Stimulated activated naive CD8-positive, alpha-beta T cell treated with anti-CD3 and anti-CD28 coated beads, Interleukin-15, amount 100 ng/mL, for 72 hours (primary cell): ENCODE measurements around the gene ULBP3.
"Not testable (repeated sequence)": the region's sequence is repeated elsewhere in the genome, so short reads cannot be mapped to it uniquely, and the experiment has no call there.

Experiments used
- ATAC-seq: fragments of 150-1000 bp; cut with Tn5 transposase; 2 replicates; pipeline ENCODE4 v1.10.0; 2021; ENCODE audit warnings: mild to moderate bottlenecking, moderate library complexity
- DNase-seq, 2 donors: peaks; one replicate each; pipeline ENCODE4 v3.0.0; 2021 to 2022
- H3K27ac Mint-ChIP-seq, 2 donors: one replicate each; pipeline ENCODE4 v1.8.0; 2022; ENCODE audit warnings: mild to moderate bottlenecking in 2 of 2, mixed read lengths in 2 of 2, moderate library complexity in 2 of 2
- H3K27me3 Mint-ChIP-seq: one replicate; pipeline ENCODE4 v1.8.0; 2022; ENCODE audit warnings: mixed read lengths
- H3K4me1 Mint-ChIP-seq: one replicate; pipeline ENCODE4 v1.8.0; 2022; ENCODE audit warnings: mild to moderate bottlenecking, mixed read lengths
- H3K4me3 Mint-ChIP-seq, 2 donors: one replicate each; pipeline ENCODE4 v1.8.0; 2022; ENCODE audit warnings: mild to moderate bottlenecking in 2 of 2, mixed read lengths in 2 of 2, moderate library complexity in 1 of 2
- H3K9me3 Mint-ChIP-seq, 2 donors: one replicate each; pipeline ENCODE4 v1.8.0; 2022; ENCODE audit warnings: mixed read lengths in 2 of 2

ULBP3 gene

GRCh38 chr6:150036081-150036480 lies 32.8 kb downstream of the ULBP3 start:
- ATAC-seq (no peak), DNase-seq (no peak)
- Mint-ChIP-seq H3K4me1 (peaks cover 20% of the 10 kb centered on the region), H3K27me3 (peaks cover 86% of the 10 kb centered on the region), H3K27ac (no peak overlapping the region), H3K9me3 (no peaks in the 10 kb centered on the region), H3K4me3 (no peak overlapping the region)

- H3K27me3 Mint-ChIP-seq, result peaks cover 74% of the 10 kb centered on the region
- H3K27ac Mint-ChIP-seq, result peak overlapping the region in 1 of 2 donors; percentile 1
- DNase-seq (no peak), ATAC-seq (no peak)
- H3K4me1 Mint-ChIP-seq, result peaks cover 39% of the 10 kb centered on the region
- no peak overlapping the region for H3K4me3 Mint-ChIP-seq
- no peaks in the 10 kb centered on the region for H3K9me3 Mint-ChIP-seq
Measured at GRCh38 chr6:150033207-150033771, 35.6 kb downstream of the ULBP3 start.

GRCh38 chr6:150032598-150032997 lies 36.3 kb downstream of the ULBP3 start:
- peaks cover 74% of the 10 kb centered on the region for H3K27me3 Mint-ChIP-seq
- no peak overlapping the region for H3K27ac Mint-ChIP-seq
- H3K9me3 Mint-ChIP-seq, result no peaks in the 10 kb centered on the region
- DNase-seq (no peak), ATAC-seq (no peak)
- H3K4me3 Mint-ChIP-seq, result no peak overlapping the region
- peaks cover 39% of the 10 kb centered on the region for H3K4me1 Mint-ChIP-seq

- ATAC-seq (peak; percentile 21), DNase-seq (no peak)
- Mint-ChIP-seq H3K4me1 (peaks cover 40% of the 10 kb centered on the region), H3K9me3 (no peaks in the 10 kb centered on the region), H3K27ac (no peak overlapping the region), H3K27me3 (peaks cover 74% of the 10 kb centered on the region), H3K4me3 (no peak overlapping the region)
Measured at GRCh38 chr6:150030611-150031010, 38.3 kb downstream of the ULBP3 start.

- no peak overlapping the region for H3K27ac Mint-ChIP-seq
- H3K4me1 Mint-ChIP-seq, result peaks cover 48% of the 10 kb centered on the region
- peak overlapping the region in 1 of 2 donors; percentile 32 for H3K4me3 Mint-ChIP-seq
- H3K9me3 Mint-ChIP-seq, result no peaks in the 10 kb centered on the region
- peak; percentile 54 for ATAC-seq
- no peak for DNase-seq
- peaks cover 74% of the 10 kb centered on the region for H3K27me3 Mint-ChIP-seq
Measured at GRCh38 chr6:150029749-150030148, 39.2 kb downstream of the ULBP3 start.

- no peak for DNase-seq
- no peak overlapping the region for H3K4me3 Mint-ChIP-seq
- no peak for ATAC-seq
- no peak overlapping the region for H3K27ac Mint-ChIP-seq
- peaks cover 74% of the 10 kb centered on the region for H3K27me3 Mint-ChIP-seq
- no peaks in the 10 kb centered on the region for H3K9me3 Mint-ChIP-seq
- H3K4me1 Mint-ChIP-seq, result peaks cover 53% of the 10 kb centered on the region
Measured at GRCh38 chr6:150029276-150029675, 39.6 kb downstream of the ULBP3 start.

GRCh38 chr6:150028799-150029198 lies 40.1 kb downstream of the ULBP3 start:
- H3K4me1 Mint-ChIP-seq, result peaks cover 54% of the 10 kb centered on the region
- peak overlapping the region in 1 of 2 donors; percentile 74 for H3K27ac Mint-ChIP-seq
- H3K9me3 Mint-ChIP-seq, result no peaks in the 10 kb centered on the region
- ATAC-seq, result no peak
- DNase-seq, result no peak
- peaks cover 74% of the 10 kb centered on the region for H3K27me3 Mint-ChIP-seq
- H3K4me3 Mint-ChIP-seq, result no peak overlapping the region

GRCh38 chr6:150027806-150028565 lies 40.9 kb downstream of the ULBP3 start:
- no peak overlapping the region for H3K27ac Mint-ChIP-seq
- peaks cover 54% of the 10 kb centered on the region for H3K4me1 Mint-ChIP-seq
- H3K9me3 Mint-ChIP-seq, result no peaks in the 10 kb centered on the region
- peaks cover 67% of the 10 kb centered on the region for H3K27me3 Mint-ChIP-seq
- DNase-seq (no peak), ATAC-seq (no peak)
- H3K4me3 Mint-ChIP-seq, result no peak overlapping the region

GRCh38 chr6:150026976-150027805 lies 41.7 kb downstream of the ULBP3 start:
- no peaks in the 10 kb centered on the region for H3K9me3 Mint-ChIP-seq
- H3K4me1 Mint-ChIP-seq, result peaks cover 54% of the 10 kb centered on the region
- no peak overlapping the region for H3K27ac Mint-ChIP-seq
- DNase-seq (no peak), ATAC-seq (no peak)
- no peak overlapping the region for H3K4me3 Mint-ChIP-seq
- peaks cover 62% of the 10 kb centered on the region for H3K27me3 Mint-ChIP-seq

- DNase-seq (peak in 1 of 2 donors; percentile 44), ATAC-seq (peak; percentile 87)
- H3K27ac Mint-ChIP-seq, result no peak within 1 kb of the TSS
- peak within 1 kb of the TSS; percentile 21 to 44 for H3K4me3 Mint-ChIP-seq
- H3K9me3 Mint-ChIP-seq, result no peaks in the 10 kb centered on the region
- H3K27me3 Mint-ChIP-seq, result peaks cover 71% of the 10 kb centered on the region
- peaks cover 49% of the 10 kb centered on the region for H3K4me1 Mint-ChIP-seq
Measured at GRCh38 chr6:150025201-150025917, 43.6 kb downstream of the ULBP3 start, which contains the start of gene RAET1L. RAET1L (minus strand) TSS chr6:150025532; CDS start chr6:150025471, 61 bp downstream.

GRCh38 chr6:150024646-150025155 lies 44.2 kb downstream of the ULBP3 start:
- ATAC-seq (peak; percentile 23), DNase-seq (no peak)
- H3K4me1 Mint-ChIP-seq, result peaks cover 43% of the 10 kb centered on the region
- no peaks in the 10 kb centered on the region for H3K9me3 Mint-ChIP-seq
- peak overlapping the region in 1 of 2 donors; percentile 8 for H3K4me3 Mint-ChIP-seq
- H3K27me3 Mint-ChIP-seq, result peaks cover 73% of the 10 kb centered on the region
- H3K27ac Mint-ChIP-seq, result no peak overlapping the region

- ATAC-seq, H3K9me3 Mint-ChIP-seq, DNase-seq, H3K4me3 Mint-ChIP-seq, H3K27ac Mint-ChIP-seq: not testable (repeated sequence)
- Mint-ChIP-seq H3K4me1 (peaks cover 36% of the 10 kb centered on the region), H3K27me3 (peaks cover 71% of the 10 kb centered on the region)
Measured at GRCh38 chr6:150024021-150024420, 44.9 kb downstream of the ULBP3 start.

- not testable (repeated sequence) for ATAC-seq, H3K9me3 Mint-ChIP-seq
- H3K27me3 Mint-ChIP-seq, result peaks cover 71% of the 10 kb centered on the region
Measured at GRCh38 chr6:150021870-150022269, 47.1 kb downstream of the ULBP3 start.

GRCh38 chr6:150018846-150019580 lies 49.9 kb downstream of the ULBP3 start:
- no peak for DNase-seq
- Mint-ChIP-seq H3K4me1 (peaks cover 27% of the 10 kb centered on the region), H3K9me3 (no peaks in the 10 kb centered on the region), H3K27me3 (peaks cover 67% of the 10 kb centered on the region), H3K4me3 (no peak overlapping the region), H3K27ac (no peak overlapping the region)
- no peak for ATAC-seq

More at GRCh38 chr6:150021870-150022269, 47.1 kb downstream of the ULBP3 start:
- peaks cover 23% of the 10 kb centered on the region for H3K4me1 Mint-ChIP-seq
- not testable (repeated sequence) for DNase-seq, H3K4me3 Mint-ChIP-seq, H3K27ac Mint-ChIP-seq
